ENCODE data around the gene CTDP1.

GRCh38 chr18:79713341-79713740, 33.7 kb downstream of the CTDP1 start:
- TF ChIP-seq CTCF (IDR thresholded peaks at IDR 0.05) (no peak), POLR2A (IDR thresholded peaks at IDR 0.05) (no peak)

All from body of pancreas (tissue), 4 donors.